Osteocyte (in vitro differentiated cells): ENCODE data around the gene PRKAA1. TPM values are rescaled to one million over a fixed set of nuclear protein-coding genes. Genes with fewer than 3 reads are reported as not detected.
A peak's percentile ranks its signal among the peaks of the same experiment; 100 is the strongest.
"Not testable (repeated sequence)": the region's sequence is repeated elsewhere in the genome, so short reads cannot be mapped to it uniquely, and the experiment has no call there.

Experiments used
- DNase-seq: peaks from one replicate; pipeline ENCODE4 v3.0.0; 2021; ENCODE audit warnings: mixed read lengths; ENCODE audit not compliant: unreplicated experiment; ENCODE audit errors: extremely low spot score
- H3K27ac Mint-ChIP-seq: one replicate; pipeline ENCODE4 v1.8.0; 2021; ENCODE audit warnings: mild to moderate bottlenecking, mixed read lengths; ENCODE audit not compliant: unreplicated experiment
- H3K27me3 Mint-ChIP-seq: one replicate; pipeline ENCODE4 v1.8.0; 2021; ENCODE audit warnings: mixed read lengths; ENCODE audit not compliant: unreplicated experiment
- H3K36me3 Mint-ChIP-seq: one replicate; pipeline ENCODE4 v1.8.0; 2021; ENCODE audit warnings: mixed read lengths; ENCODE audit not compliant: unreplicated experiment
- H3K4me1 Mint-ChIP-seq: one replicate; pipeline ENCODE4 v1.8.0; 2021; ENCODE audit warnings: mixed read lengths; ENCODE audit not compliant: unreplicated experiment
- H3K4me3 Mint-ChIP-seq: one replicate; pipeline ENCODE4 v1.8.0; 2021; ENCODE audit warnings: mild to moderate bottlenecking, moderate library complexity, mixed read lengths; ENCODE audit not compliant: unreplicated experiment
- H3K9me3 Mint-ChIP-seq: one replicate; pipeline ENCODE4 v1.8.0; 2021; ENCODE audit warnings: mixed read lengths; ENCODE audit not compliant: unreplicated experiment
- total RNA-seq: library from RNA; stranded (reverse); gene quantifications from 2 replicates; pipeline ENCODE4 v1.2.1, GENCODE V29; 2021
- TF ChIP-seq, protein P1 (sequence below): fragments of 200-600 bp; sonication (generic); IDR thresholded peaks from 2 replicates; pipeline ENCODE4 v1.5.0; 2021; ENCODE audit warnings: antibody characterized with exemption, mild to moderate bottlenecking, moderate library complexity

The PRKAA1 gene
- total RNA-seq, 1 donor from 2014 or later = 91.1 TPM

DNA sequence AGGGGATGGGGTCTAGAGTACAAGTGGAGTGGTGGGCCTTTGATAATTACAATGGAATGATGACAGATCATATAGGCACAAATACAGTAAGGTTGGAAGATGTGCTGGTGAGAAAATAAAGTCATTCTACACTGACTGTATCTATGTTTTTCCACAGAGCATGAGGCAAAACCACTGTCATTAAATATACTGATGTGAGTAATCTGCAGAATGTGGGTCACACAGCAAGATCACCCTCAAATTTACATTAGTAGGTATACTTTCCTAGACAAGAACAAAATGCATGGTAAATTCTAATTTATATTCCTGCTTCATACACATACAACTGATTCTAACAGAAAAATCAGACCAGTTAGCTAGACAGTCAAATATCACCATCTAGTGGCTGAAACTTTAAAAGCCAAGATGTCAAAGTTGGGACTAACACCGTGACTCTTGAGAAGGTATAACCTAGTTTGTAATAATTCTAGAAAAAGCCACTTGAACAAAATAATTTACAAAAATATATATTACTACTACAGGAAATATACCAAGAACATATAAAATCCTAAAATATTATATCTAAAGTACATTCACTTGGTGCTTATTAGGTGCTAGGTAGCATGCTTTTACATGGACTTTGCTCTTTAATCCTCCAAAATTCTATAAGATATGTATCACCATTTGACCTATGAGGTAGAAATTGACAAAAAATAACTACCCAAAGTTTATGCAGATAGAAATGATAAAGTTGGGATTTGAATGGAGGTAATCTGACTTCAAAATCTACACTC lies 61.9 kb downstream of the PRKAA1 start:
- H3K27me3 Mint-ChIP-seq = no peaks in the 10 kb centered on the region
- no peak for DNase-seq
- TF ChIP-seq, protein P1, sequence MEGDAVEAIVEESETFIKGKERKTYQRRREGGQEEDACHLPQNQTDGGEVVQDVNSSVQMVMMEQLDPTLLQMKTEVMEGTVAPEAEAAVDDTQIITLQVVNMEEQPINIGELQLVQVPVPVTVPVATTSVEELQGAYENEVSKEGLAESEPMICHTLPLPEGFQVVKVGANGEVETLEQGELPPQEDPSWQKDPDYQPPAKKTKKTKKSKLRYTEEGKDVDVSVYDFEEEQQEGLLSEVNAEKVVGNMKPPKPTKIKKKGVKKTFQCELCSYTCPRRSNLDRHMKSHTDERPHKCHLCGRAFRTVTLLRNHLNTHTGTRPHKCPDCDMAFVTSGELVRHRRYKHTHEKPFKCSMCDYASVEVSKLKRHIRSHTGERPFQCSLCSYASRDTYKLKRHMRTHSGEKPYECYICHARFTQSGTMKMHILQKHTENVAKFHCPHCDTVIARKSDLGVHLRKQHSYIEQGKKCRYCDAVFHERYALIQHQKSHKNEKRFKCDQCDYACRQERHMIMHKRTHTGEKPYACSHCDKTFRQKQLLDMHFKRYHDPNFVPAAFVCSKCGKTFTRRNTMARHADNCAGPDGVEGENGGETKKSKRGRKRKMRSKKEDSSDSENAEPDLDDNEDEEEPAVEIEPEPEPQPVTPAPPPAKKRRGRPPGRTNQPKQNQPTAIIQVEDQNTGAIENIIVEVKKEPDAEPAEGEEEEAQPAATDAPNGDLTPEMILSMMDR = peak; percentile 76
- peaks cover 35% of the 10 kb centered on the region for H3K36me3 Mint-ChIP-seq
- peaks cover 13% of the 10 kb centered on the region for H3K9me3 Mint-ChIP-seq
- no peak overlapping the region for H3K4me3 Mint-ChIP-seq
- peaks cover 14% of the 10 kb centered on the region for H3K4me1 Mint-ChIP-seq
- no peak overlapping the region for H3K27ac Mint-ChIP-seq

DNA sequence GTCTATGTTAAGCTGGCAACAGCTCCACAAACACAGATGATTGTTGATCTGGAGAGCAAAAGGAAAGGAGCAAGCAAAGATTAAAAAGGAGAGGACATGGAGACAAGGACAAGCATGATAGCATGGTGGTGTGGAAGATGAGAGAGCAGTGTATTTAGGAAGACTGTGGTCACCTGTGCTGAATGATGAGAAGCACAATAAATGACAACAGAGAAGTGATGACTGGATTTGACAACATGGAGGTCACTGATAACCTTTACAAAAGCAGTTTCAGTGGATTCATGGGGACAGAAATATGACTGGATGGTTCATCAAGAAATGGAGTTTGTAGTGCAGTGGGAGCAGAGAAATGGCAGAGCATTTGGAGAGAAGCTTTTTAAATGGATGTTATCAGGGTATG lies 62.6 kb downstream of the PRKAA1 start:
- TF ChIP-seq, protein P1 = no peak
- Mint-ChIP-seq H3K27ac (peak overlapping the region; percentile 0), H3K4me1 (peaks cover 14% of the 10 kb centered on the region), H3K4me3 (no peak overlapping the region), H3K27me3 (no peaks in the 10 kb centered on the region), H3K9me3 (peaks cover 6% of the 10 kb centered on the region), H3K36me3 (peaks cover 29% of the 10 kb centered on the region)
- DNase-seq = no peak

DNA sequence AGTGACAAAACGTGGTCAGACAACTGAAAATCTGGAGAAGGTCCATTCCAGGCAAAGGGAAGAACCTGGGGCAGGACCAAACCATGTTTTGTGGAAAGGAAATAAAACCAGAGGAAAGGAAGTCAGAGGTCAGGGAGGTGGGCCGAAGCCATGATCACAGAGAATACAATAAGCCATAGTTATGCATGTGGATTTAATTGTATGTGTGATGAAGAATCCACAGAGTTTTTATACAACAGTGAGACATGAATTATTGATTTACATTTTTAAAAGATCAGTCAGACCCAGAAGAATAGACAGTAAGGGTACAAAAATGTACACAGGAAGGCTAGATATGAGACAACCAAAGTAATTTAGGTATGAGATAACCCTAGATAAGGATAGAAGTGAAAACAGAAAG lies 63.2 kb downstream of the PRKAA1 start:
- Mint-ChIP-seq H3K4me1 (peaks cover 14% of the 10 kb centered on the region), H3K27me3 (no peaks in the 10 kb centered on the region), H3K27ac (peak overlapping the region; percentile 0), H3K9me3 (no peaks in the 10 kb centered on the region), H3K36me3 (peaks cover 26% of the 10 kb centered on the region), H3K4me3 (no peak overlapping the region)
- no peak for DNase-seq
- TF ChIP-seq, protein P1 = no peak

DNA sequence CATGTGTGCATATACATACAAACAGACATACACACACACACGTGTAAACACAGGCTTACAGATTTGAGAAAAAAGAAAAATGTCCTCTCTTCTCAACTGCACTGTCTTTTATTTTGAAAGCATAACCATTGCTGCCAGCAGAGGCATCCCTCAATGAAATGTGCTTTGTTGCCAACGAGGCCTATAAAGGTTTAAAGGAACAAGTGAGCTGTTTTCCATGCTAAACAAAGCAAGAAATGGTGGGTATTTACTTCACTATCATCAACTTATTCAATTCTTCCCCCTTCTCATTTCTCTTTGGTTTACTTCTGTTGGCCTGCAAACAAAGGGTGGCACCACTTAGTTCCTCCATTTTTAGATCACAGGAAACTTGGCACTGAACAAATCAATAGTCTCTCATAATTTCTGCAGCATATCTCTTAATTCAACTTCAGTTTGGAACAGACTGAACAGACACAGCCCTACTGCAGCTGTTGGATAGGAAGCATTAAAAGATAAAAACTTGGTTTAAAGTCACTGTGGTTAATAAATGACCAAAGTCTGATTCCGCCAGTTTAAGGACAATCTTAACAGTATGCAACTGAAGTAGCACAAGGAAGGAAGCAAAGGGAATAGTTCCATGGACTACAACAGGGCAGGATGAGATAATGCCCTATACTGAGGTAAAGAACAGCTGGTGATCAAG lies 64.2 kb downstream of the PRKAA1 start:
- no peak for DNase-seq
- Mint-ChIP-seq H3K4me3 (no peak overlapping the region), H3K27me3 (no peaks in the 10 kb centered on the region), H3K9me3 (no peaks in the 10 kb centered on the region), H3K36me3 (peaks cover 20% of the 10 kb centered on the region), H3K4me1 (peaks cover 14% of the 10 kb centered on the region), H3K27ac (no peak overlapping the region)
- TF ChIP-seq, protein P1 = no peak

DNA sequence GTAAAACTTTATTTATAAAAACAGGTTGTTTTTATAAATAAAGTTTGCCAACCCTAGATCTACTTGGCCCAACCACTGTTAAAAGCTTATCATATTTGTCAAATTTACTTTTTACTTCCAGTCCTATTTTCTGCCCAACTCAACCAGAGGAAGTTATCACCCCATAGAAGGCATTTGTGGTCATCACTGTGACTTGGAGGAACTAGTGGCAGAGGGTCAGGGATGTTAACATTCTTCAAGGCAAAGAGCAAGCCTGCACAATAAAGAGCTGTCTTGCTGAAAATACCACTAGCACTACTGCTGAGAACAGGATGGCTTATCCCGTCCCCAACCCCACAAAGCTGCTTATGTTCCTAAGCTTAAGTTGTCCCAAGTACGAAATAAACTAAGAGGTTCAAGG lies 64.7 kb downstream of the PRKAA1 start:
- Mint-ChIP-seq H3K9me3 (no peaks in the 10 kb centered on the region), H3K36me3 (peaks cover 19% of the 10 kb centered on the region), H3K4me1 (peaks cover 14% of the 10 kb centered on the region), H3K27me3 (no peaks in the 10 kb centered on the region), H3K4me3 (no peak overlapping the region), H3K27ac (no peak overlapping the region)
- no peak for DNase-seq
- TF ChIP-seq, protein P1 = no peak

DNA sequence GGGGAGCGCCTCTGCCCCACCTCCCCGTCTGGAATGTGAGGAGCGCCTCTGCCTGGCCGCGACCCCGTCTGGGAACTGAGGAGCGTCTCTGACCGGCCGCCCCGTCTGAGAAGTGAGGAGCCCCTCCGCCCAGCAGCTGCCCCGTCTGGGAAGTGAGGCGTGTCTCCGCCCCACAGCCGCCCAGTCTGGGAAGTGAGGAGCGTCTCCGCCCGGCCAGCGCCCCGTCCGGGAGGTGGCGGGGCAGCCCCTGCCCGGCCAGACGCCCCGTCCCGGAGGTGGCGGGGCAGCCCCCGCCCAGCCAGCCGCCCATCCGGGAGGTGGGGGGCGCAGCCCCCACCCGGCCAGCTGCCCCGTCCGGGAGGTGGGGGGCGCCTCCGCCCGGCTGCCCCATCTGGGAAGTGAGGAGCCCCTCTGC lies 75.7 kb downstream of the PRKAA1 start:
- peaks cover 17% of the 10 kb centered on the region for H3K9me3 Mint-ChIP-seq

More for the DNA sequence above, 75.7 kb downstream of the PRKAA1 start:
- DNase-seq, H3K27me3 Mint-ChIP-seq, H3K27ac Mint-ChIP-seq, H3K4me3 Mint-ChIP-seq, H3K4me1 Mint-ChIP-seq: not testable (repeated sequence)
- peaks cover 40% of the 10 kb centered on the region for H3K36me3 Mint-ChIP-seq
